ENCODE data around the gene TMED1. TPM values are rescaled to one million over a fixed set of nuclear protein-coding genes. Genes with fewer than 3 reads are reported as not detected.

Gene TMED1
- total and polyA plus RNA-seq, 9 of the 15 experiments (the other 6 are each of a cell fraction or from before 2014, with no cell fraction given) = 0.86 to 30.2 (median 23.5) TPM

- TF ChIP-seq, protein P1, sequence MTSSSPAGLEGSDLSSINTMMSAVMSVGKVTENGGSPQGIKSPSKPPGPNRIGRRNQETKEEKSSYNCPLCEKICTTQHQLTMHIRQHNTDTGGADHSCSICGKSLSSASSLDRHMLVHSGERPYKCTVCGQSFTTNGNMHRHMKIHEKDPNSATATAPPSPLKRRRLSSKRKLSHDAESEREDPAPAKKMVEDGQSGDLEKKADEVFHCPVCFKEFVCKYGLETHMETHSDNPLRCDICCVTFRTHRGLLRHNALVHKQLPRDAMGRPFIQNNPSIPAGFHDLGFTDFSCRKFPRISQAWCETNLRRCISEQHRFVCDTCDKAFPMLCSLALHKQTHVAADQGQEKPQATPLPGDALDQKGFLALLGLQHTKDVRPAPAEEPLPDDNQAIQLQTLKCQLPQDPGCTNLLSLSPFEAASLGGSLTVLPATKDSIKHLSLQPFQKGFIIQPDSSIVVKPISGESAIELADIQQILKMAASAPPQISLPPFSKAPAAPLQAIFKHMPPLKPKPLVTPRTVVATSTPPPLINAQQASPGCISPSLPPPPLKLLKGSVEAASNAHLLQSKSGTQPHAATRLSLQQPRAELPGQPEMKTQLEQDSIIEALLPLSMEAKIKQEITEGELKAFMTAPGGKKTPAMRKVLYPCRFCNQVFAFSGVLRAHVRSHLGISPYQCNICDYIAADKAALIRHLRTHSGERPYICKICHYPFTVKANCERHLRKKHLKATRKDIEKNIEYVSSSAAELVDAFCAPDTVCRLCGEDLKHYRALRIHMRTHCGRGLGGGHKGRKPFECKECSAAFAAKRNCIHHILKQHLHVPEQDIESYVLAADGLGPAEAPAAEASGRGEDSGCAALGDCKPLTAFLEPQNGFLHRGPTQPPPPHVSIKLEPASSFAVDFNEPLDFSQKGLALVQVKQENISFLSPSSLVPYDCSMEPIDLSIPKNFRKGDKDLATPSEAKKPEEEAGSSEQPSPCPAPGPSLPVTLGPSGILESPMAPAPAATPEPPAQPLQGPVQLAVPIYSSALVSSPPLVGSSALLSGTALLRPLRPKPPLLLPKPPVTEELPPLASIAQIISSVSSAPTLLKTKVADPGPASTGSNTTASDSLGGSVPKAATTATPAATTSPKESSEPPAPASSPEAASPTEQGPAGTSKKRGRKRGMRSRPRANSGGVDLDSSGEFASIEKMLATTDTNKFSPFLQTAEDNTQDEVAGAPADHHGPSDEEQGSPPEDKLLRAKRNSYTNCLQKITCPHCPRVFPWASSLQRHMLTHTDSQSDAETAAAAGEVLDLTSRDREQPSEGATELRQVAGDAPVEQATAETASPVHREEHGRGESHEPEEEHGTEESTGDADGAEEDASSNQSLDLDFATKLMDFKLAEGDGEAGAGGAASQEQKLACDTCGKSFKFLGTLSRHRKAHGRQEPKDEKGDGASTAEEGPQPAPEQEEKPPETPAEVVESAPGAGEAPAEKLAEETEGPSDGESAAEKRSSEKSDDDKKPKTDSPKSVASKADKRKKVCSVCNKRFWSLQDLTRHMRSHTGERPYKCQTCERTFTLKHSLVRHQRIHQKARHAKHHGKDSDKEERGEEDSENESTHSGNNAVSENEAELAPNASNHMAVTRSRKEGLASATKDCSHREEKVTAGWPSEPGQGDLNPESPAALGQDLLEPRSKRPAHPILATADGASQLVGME (CRISPR knock-in tag; IDR thresholded peaks at IDR 0.05) = no peak
- TF ChIP-seq ZNF511 (CRISPR knock-in tag; IDR thresholded peaks at IDR 0.05) = no peak
- no peak for TF ChIP-seq JUND (IDR thresholded peaks at IDR 0.05; ENCODE audit: borderline replicate concordance, low read depth, low read length)
- TF ChIP-seq JUND (tag; IDR thresholded peaks at IDR 0.05; ENCODE audit: borderline replicate concordance, low read depth, low read length) = no peak
- TF ChIP-seq SPI1 (IDR thresholded peaks at IDR 0.05; ENCODE audit: borderline replicate concordance, low read depth, low read length) = 0 out of 2 replicates have a peak, but pooled peaks have one; percentile 52
- no peak for TF ChIP-seq L3MBTL2 (IDR thresholded peaks at IDR 0.05)
- no peak for TF ChIP-seq RAD51 (IDR thresholded peaks at IDR 0.05; ENCODE audit: borderline replicate concordance, low read depth)
- TF ChIP-seq STAG1 (CRISPR knock-in tag; IDR thresholded peaks at IDR 0.05; ENCODE audit: borderline replicate concordance) = no peak
- no peak for TF ChIP-seq ZNF134 (CRISPR knock-in tag; conservative IDR thresholded peaks at IDR 0.05)
- TF ChIP-seq E2F3 (CRISPR knock-in tag; IDR thresholded peaks at IDR 0.05) = no peak
- no peak for TF ChIP-seq ZBTB1 (CRISPR knock-in tag; IDR thresholded peaks at IDR 0.05; ENCODE audit: borderline replicate concordance, low read depth)
- TF ChIP-seq, protein P2, sequence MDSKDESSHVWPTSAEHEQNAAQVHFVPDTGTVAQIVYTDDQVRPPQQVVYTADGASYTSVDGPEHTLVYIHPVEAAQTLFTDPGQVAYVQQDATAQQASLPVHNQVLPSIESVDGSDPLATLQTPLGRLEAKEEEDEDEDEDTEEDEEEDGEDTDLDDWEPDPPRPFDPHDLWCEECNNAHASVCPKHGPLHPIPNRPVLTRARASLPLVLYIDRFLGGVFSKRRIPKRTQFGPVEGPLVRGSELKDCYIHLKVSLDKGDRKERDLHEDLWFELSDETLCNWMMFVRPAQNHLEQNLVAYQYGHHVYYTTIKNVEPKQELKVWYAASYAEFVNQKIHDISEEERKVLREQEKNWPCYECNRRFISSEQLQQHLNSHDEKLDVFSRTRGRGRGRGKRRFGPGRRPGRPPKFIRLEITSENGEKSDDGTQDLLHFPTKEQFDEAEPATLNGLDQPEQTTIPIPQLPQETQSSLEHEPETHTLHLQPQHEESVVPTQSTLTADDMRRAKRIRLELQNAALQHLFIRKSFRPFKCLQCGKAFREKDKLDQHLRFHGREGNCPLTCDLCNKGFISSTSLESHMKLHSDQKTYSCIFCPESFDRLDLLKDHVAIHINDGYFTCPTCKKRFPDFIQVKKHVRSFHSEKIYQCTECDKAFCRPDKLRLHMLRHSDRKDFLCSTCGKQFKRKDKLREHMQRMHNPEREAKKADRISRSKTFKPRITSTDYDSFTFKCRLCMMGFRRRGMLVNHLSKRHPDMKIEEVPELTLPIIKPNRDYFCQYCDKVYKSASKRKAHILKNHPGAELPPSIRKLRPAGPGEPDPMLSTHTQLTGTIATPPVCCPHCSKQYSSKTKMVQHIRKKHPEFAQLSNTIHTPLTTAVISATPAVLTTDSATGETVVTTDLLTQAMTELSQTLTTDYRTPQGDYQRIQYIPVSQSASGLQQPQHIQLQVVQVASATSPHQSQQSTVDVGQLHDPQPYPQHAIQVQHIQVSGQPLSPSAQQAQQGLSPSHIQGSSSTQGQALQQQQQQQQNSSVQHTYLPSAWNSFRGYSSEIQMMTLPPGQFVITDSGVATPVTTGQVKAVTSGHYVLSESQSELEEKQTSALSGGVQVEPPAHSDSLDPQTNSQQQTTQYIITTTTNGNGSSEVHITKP (IDR thresholded peaks at IDR 0.05; ENCODE audit: partially characterized antibody) = no peak
- no peak for TF ChIP-seq DDX20 (tag; IDR thresholded peaks at IDR 0.05; ENCODE audit: low read depth)
- TF ChIP-seq ATF7 (IDR thresholded peaks at IDR 0.05) = no peak
- no peak for TF ChIP-seq SRSF9 (IDR thresholded peaks at IDR 0.05; ENCODE audit: borderline replicate concordance, low read depth, low read length)
- TF ChIP-seq ZFP36 (IDR thresholded peaks at IDR 0.05; ENCODE audit: low read depth, low read length, partially characterized antibody) = peak; percentile 35
- TF ChIP-seq ATF1 (CRISPR knock-in tag; IDR thresholded peaks at IDR 0.05) = no peak
- TF ChIP-seq ATF1 (tag; IDR thresholded peaks at IDR 0.05) = no peak
- TF ChIP-seq ZNF785 (CRISPR knock-in tag; IDR thresholded peaks at IDR 0.05) = no peak
- no peak for TF ChIP-seq MTF1 (CRISPR knock-in tag; IDR thresholded peaks at IDR 0.05; ENCODE audit: borderline replicate concordance)
- no peak for TF ChIP-seq DACH1 (IDR thresholded peaks at IDR 0.05; ENCODE audit: partially characterized antibody)
Measured at GRCh38 chr19:10842788-10843187, 6.8 kb upstream of the TMED1 start (continued).

Data from K562 (cell line).